Astrocyte of the spinal cord (primary cell): ENCODE measurements around the gene HRH2.
"Not testable (repeated sequence)": the region's sequence is repeated elsewhere in the genome, so short reads cannot be mapped to it uniquely, and the experiment has no call there.

ENCODE experiments used
- DNase-seq: peaks from one replicate; pipeline ENCODE4 v3.0.0; 2011; ENCODE audit warnings: low read depth, low spot score
- H3K4me3 ChIP-seq: 2 replicates; pipeline ENCODE4 v1.5.1; 2011; ENCODE audit warnings: low read depth, mild to moderate bottlenecking, low read length, moderate library complexity
- CTCF ChIP-seq: IDR thresholded peaks from 2 replicates; pipeline ENCODE4 v1.5.1; 2012; ENCODE audit warnings: low read depth, mild to moderate bottlenecking, low read length, inconsistent platforms
- in situ Hi-C: cut with HindIII; loops from 2 replicates; pipeline ENCODE4 v1.10.0; 2017; ENCODE audit warnings: low sequenced_read_pairs

HRH2 gene

GRCh38 chr5:175718401-175719108, 60.7 kb downstream of the HRH2 start:
- DNase-seq: no peak
- in situ Hi-C loops: no loop called here
- peak; percentile 25 for TF ChIP-seq CTCF
- H3K4me3 ChIP-seq: no peak overlapping the region

- H3K4me3 ChIP-seq, in situ Hi-C loops, DNase-seq: not testable (repeated sequence)
Measured at GRCh38 chr5:175719109-175719432, 61.2 kb downstream of the HRH2 start.

GRCh38 chr5:175724314-175725275, 66.7 kb downstream of the HRH2 start:
- no peak for TF ChIP-seq CTCF
- DNase-seq: no peak
- in situ Hi-C loops: no loop called here
- no peak overlapping the region for H3K4me3 ChIP-seq

- in situ Hi-C loops: no loop called here
- no peak for TF ChIP-seq CTCF
- DNase-seq: no peak
- no peak overlapping the region for H3K4me3 ChIP-seq
Measured at GRCh38 chr5:175728316-175728715, 70.4 kb downstream of the HRH2 start.

- TF ChIP-seq CTCF: no peak
- in situ Hi-C loops: no loop called here
- no peak for DNase-seq
- H3K4me3 ChIP-seq: no peak overlapping the region
Measured at GRCh38 chr5:175728885-175729828, 71.3 kb downstream of the HRH2 start.

- H3K4me3 ChIP-seq: no peak overlapping the region
- peak; percentile 83 for DNase-seq
- in situ Hi-C loops: no loop called here
- peak; percentile 95 for TF ChIP-seq CTCF
Measured at GRCh38 chr5:175729829-175730277, 72.0 kb downstream of the HRH2 start.
